ENCODE results near the gene ZNF98.

DNA sequence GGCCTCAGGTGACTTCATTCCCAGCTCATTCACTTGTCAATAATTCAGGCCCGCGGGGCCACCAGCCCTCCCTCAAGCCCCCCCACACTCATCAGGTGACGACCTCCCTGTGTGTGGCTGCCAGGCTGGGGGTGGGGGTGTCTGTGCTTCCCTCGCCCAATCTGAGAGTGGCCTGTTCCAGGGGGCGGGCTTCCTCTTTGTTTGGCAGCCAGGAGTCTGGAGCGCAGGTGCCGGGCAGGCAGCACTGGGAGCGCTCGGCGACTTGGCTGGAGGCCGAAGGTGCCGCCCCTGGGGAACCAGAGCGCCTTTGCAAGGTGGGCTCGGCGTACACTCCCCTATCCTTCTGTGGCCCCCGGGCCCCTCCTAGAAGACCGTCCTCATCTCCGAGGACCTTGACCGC, 5.4 kb upstream of the ZNF98 start:
- TF ChIP-seq, protein P1, sequence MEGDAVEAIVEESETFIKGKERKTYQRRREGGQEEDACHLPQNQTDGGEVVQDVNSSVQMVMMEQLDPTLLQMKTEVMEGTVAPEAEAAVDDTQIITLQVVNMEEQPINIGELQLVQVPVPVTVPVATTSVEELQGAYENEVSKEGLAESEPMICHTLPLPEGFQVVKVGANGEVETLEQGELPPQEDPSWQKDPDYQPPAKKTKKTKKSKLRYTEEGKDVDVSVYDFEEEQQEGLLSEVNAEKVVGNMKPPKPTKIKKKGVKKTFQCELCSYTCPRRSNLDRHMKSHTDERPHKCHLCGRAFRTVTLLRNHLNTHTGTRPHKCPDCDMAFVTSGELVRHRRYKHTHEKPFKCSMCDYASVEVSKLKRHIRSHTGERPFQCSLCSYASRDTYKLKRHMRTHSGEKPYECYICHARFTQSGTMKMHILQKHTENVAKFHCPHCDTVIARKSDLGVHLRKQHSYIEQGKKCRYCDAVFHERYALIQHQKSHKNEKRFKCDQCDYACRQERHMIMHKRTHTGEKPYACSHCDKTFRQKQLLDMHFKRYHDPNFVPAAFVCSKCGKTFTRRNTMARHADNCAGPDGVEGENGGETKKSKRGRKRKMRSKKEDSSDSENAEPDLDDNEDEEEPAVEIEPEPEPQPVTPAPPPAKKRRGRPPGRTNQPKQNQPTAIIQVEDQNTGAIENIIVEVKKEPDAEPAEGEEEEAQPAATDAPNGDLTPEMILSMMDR (IDR thresholded peaks at IDR 0.05): no peak
- TF ChIP-seq POLR2A (IDR thresholded peaks at IDR 0.05): no peak
- no peak for TF ChIP-seq POLR2AphosphoS5 (IDR thresholded peaks at IDR 0.05)
